ENCODE measurements around the gene ALOX5AP. TPM values are rescaled to one million over a fixed set of nuclear protein-coding genes. Genes with fewer than 3 reads are reported as not detected.
A peak's percentile ranks its signal among the peaks of the same experiment; 100 is the strongest.

ALOX5AP gene
- total RNA-seq, 1 donor from 2014 or later, result not detected

GRCh38 chr13:30800107-30800506 lies 64.8 kb downstream of the ALOX5AP start:
- Histone ChIP-seq H3K4me3 (ENCODE audit: low read depth, low read length) (no peak overlapping the region), H3K36me3 (ENCODE audit: control insufficient read depth, insufficient read depth, low read length) (no peaks in the 10 kb centered on the region), H3K27me3 (ENCODE audit: control insufficient read depth, insufficient read depth, low read length) (no peaks in the 10 kb centered on the region)
- FAIRE-seq (no peak), DNase-seq (ENCODE audit: low read depth) (no peak)
- TF ChIP-seq, protein P1, sequence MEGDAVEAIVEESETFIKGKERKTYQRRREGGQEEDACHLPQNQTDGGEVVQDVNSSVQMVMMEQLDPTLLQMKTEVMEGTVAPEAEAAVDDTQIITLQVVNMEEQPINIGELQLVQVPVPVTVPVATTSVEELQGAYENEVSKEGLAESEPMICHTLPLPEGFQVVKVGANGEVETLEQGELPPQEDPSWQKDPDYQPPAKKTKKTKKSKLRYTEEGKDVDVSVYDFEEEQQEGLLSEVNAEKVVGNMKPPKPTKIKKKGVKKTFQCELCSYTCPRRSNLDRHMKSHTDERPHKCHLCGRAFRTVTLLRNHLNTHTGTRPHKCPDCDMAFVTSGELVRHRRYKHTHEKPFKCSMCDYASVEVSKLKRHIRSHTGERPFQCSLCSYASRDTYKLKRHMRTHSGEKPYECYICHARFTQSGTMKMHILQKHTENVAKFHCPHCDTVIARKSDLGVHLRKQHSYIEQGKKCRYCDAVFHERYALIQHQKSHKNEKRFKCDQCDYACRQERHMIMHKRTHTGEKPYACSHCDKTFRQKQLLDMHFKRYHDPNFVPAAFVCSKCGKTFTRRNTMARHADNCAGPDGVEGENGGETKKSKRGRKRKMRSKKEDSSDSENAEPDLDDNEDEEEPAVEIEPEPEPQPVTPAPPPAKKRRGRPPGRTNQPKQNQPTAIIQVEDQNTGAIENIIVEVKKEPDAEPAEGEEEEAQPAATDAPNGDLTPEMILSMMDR (IDR thresholded peaks at IDR 0.05; ENCODE audit: insufficient read depth, low read length, severe bottlenecking), result no peak

GRCh38 chr13:30802501-30802900 lies 67.2 kb downstream of the ALOX5AP start:
- FAIRE-seq, result no peak
- DNase-seq (ENCODE audit: low read depth), result no peak
- H3K4me3 ChIP-seq (ENCODE audit: low read depth, low read length), result no peak overlapping the region

DNA sequence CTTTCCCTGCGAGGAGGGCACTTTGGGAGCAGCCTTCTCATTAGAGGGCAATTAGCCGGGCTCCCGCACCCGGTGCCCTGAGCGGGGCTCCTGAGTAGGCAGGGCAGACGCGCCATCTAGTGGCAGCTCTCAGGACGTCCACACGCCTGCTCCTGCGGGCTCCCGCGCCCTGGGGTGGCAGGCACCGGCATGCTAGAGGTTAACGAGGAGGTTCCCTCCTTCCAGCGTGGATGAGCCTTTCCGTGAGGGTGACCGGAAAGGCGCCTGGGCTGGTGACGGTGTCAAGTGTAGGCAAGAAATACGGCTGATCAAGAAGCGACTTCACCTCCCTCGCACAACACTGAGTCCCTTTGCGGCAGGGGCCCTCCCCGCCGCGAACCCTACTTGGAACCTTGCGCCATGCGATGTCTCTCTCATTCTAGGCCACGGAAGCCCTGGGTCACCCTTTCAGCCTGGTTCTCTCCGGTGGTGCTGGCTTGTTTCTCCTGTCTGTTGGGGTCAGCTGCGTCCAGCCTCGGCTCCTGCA lies 67.7 kb downstream of the ALOX5AP start:
- Histone ChIP-seq H3K27me3 (ENCODE audit: control insufficient read depth, insufficient read depth, low read length) (no peaks in the 10 kb centered on the region), H3K36me3 (ENCODE audit: control insufficient read depth, insufficient read depth, low read length) (no peaks in the 10 kb centered on the region), H3K4me3 (ENCODE audit: low read depth, low read length) (peak overlapping the region; percentile 26)
- TF ChIP-seq, protein P1 (IDR thresholded peaks at IDR 0.05; ENCODE audit: insufficient read depth, low read length, severe bottlenecking), result peak; percentile 95
- FAIRE-seq (peak; percentile 18), DNase-seq (ENCODE audit: low read depth) (peak; percentile 62)

More at GRCh38 chr13:30802501-30802900, 67.2 kb downstream of the ALOX5AP start:
- Histone ChIP-seq H3K36me3 (ENCODE audit: control insufficient read depth, insufficient read depth, low read length) (no peaks in the 10 kb centered on the region), H3K27me3 (ENCODE audit: control insufficient read depth, insufficient read depth, low read length) (no peaks in the 10 kb centered on the region)
- TF ChIP-seq, protein P1 (IDR thresholded peaks at IDR 0.05; ENCODE audit: insufficient read depth, low read length, severe bottlenecking), result no peak

GRCh38 chr13:30803749-30804148 lies 68.4 kb downstream of the ALOX5AP start:
- TF ChIP-seq, protein P1 (IDR thresholded peaks at IDR 0.05; ENCODE audit: insufficient read depth, low read length, severe bottlenecking), result no peak
- Histone ChIP-seq H3K36me3 (ENCODE audit: control insufficient read depth, insufficient read depth, low read length) (no peaks in the 10 kb centered on the region), H3K4me3 (ENCODE audit: low read depth, low read length) (no peak overlapping the region), H3K27me3 (ENCODE audit: control insufficient read depth, insufficient read depth, low read length) (no peaks in the 10 kb centered on the region)
- DNase-seq (ENCODE audit: low read depth) (no peak), FAIRE-seq (no peak)

GRCh38 chr13:30804474-30804873 lies 69.1 kb downstream of the ALOX5AP start:
- Histone ChIP-seq H3K27me3 (ENCODE audit: control insufficient read depth, insufficient read depth, low read length) (no peaks in the 10 kb centered on the region), H3K4me3 (ENCODE audit: low read depth, low read length) (no peak overlapping the region), H3K36me3 (ENCODE audit: control insufficient read depth, insufficient read depth, low read length) (no peaks in the 10 kb centered on the region)
- FAIRE-seq, result no peak
- TF ChIP-seq, protein P1 (IDR thresholded peaks at IDR 0.05; ENCODE audit: insufficient read depth, low read length, severe bottlenecking), result peak; percentile 13
- no peak for DNase-seq (ENCODE audit: low read depth)

DNA sequence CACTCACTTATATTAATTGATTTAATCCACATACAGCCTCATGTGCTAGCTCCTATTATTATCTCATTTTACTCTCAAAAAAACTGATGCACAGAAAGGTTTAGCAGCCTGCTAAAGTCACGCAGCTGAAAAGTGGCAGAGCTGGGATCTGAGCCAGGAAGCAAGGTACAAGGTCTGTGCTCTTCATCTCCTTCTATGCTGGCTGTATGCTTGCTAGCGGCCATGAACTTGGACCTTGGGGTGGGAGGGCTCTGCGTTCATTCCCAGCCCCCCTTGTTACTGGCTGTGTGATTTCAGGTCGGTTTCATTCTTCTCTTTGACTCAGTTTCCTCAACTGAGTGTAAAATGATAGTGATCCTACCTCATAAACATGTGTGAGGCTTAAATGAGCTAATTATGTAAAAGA lies 69.8 kb downstream of the ALOX5AP start:
- Histone ChIP-seq H3K36me3 (ENCODE audit: control insufficient read depth, insufficient read depth, low read length) (no peaks in the 10 kb centered on the region), H3K27me3 (ENCODE audit: control insufficient read depth, insufficient read depth, low read length) (no peaks in the 10 kb centered on the region), H3K4me3 (ENCODE audit: low read depth, low read length) (no peak overlapping the region)
- TF ChIP-seq, protein P1 (IDR thresholded peaks at IDR 0.05; ENCODE audit: insufficient read depth, low read length, severe bottlenecking), result no peak
- DNase-seq (ENCODE audit: low read depth) (no peak), FAIRE-seq (no peak)

All from bronchial epithelial cell (primary cell).